RWPE2 (cell line): ENCODE measurements around the gene TMPRSS9.

Experiments used
- ATAC-seq: fragments of 200-7000 bp; cut with Tn5 transposase; 3 replicates; pipeline ENCODE4 v1.9.1; 2021; ENCODE audit warnings: low read depth
- DNase-seq: peaks from one replicate; pipeline ENCODE4 v3.0.0-alpha.2; 2020; ENCODE audit warnings: low spot score
- H3K27ac ChIP-seq: fragments of 450-650 bp; 2 replicates; pipeline ENCODE4 v1.5.1; 2017; ENCODE audit warnings: mild to moderate bottlenecking; ENCODE audit not compliant: poor library complexity, severe bottlenecking
- H3K27me3 ChIP-seq: fragments of 250-450 bp; sonication (Bioruptor Pico); 2 replicates; pipeline ENCODE4 v1.5.1; 2021; ENCODE audit warnings: mild to moderate bottlenecking, moderate library complexity; ENCODE audit not compliant: insufficient read depth, poor library complexity, severe bottlenecking
- H3K36me3 ChIP-seq: fragments of 250-450 bp; sonication (Bioruptor Pico); 2 replicates; pipeline ENCODE4 v1.5.1; 2020; ENCODE audit warnings: low read depth, mild to moderate bottlenecking, moderate library complexity
- H3K4me1 ChIP-seq: fragments of 250-450 bp; sonication (Bioruptor Pico); 2 replicates; pipeline ENCODE4 v1.5.1; 2021; ENCODE audit warnings: mild to moderate bottlenecking, moderate library complexity; ENCODE audit not compliant: insufficient read depth, poor library complexity, severe bottlenecking
- H3K4me3 ChIP-seq: fragments of 250-450 bp; sonication (Bioruptor Pico); 2 replicates; pipeline ENCODE4 v1.5.1; 2021; ENCODE audit warnings: mild to moderate bottlenecking, moderate library complexity; ENCODE audit not compliant: severe bottlenecking
- H3K9me3 ChIP-seq: fragments of 250-450 bp; sonication (Bioruptor Pico); 2 replicates; pipeline ENCODE4 v1.5.1; 2021; ENCODE audit warnings: mild to moderate bottlenecking, moderate library complexity; ENCODE audit not compliant: severe bottlenecking
- CTCF ChIP-seq: fragments of 450-650 bp; IDR thresholded peaks from one replicate; pipeline ENCODE4 v1.5.1; 2017; ENCODE audit warnings: mild to moderate bottlenecking, moderate library complexity; ENCODE audit not compliant: poor library complexity, severe bottlenecking

The TMPRSS9 gene

GRCh38 chr19:2336528-2337328, 23.3 kb upstream of the TMPRSS9 start:
- no peaks in the 10 kb centered on the region for H3K27me3 ChIP-seq
- H3K27ac ChIP-seq: no peak overlapping the region
- H3K4me1 ChIP-seq: no peaks in the 10 kb centered on the region
- H3K4me3 ChIP-seq: no peak overlapping the region
- 0 out of 2 replicates have a peak, but pooled peaks cover 3% of the 10 kb centered on the region for H3K36me3 ChIP-seq
- ATAC-seq: no peak
- DNase-seq: no peak
- TF ChIP-seq CTCF: no peak
- no peaks in the 10 kb centered on the region for H3K9me3 ChIP-seq

- ATAC-seq (no peak), DNase-seq (no peak)
- Histone ChIP-seq H3K9me3 (no peaks in the 10 kb centered on the region), H3K4me3 (no peak overlapping the region), H3K4me1 (no peaks in the 10 kb centered on the region), H3K36me3 (0 out of 2 replicates have a peak, but pooled peaks cover 3% of the 10 kb centered on the region), H3K27ac (no peak overlapping the region), H3K27me3 (no peaks in the 10 kb centered on the region)
- TF ChIP-seq CTCF: no peak
Measured at GRCh38 chr19:2337329-2337707, 22.7 kb upstream of the TMPRSS9 start.

GRCh38 chr19:2338055-2338615, 21.9 kb upstream of the TMPRSS9 start:
- H3K36me3 ChIP-seq: 0 out of 2 replicates have a peak, but pooled peaks cover 3% of the 10 kb centered on the region
- no peak overlapping the region for H3K27ac ChIP-seq
- H3K9me3 ChIP-seq: no peaks in the 10 kb centered on the region
- H3K4me1 ChIP-seq: no peaks in the 10 kb centered on the region
- H3K27me3 ChIP-seq: no peaks in the 10 kb centered on the region
- DNase-seq (no peak), ATAC-seq (no peak)
- no peak overlapping the region for H3K4me3 ChIP-seq
- no peak for TF ChIP-seq CTCF

- H3K27me3 ChIP-seq: no peaks in the 10 kb centered on the region
- TF ChIP-seq CTCF: no peak
- H3K27ac ChIP-seq: no peak overlapping the region
- 0 out of 2 replicates have a peak, but pooled peaks cover 3% of the 10 kb centered on the region for H3K36me3 ChIP-seq
- ATAC-seq (no peak), DNase-seq (no peak)
- no peak overlapping the region for H3K4me3 ChIP-seq
- H3K9me3 ChIP-seq: no peaks in the 10 kb centered on the region
- no peaks in the 10 kb centered on the region for H3K4me1 ChIP-seq
Measured at GRCh38 chr19:2338751-2339643, 21.1 kb upstream of the TMPRSS9 start.
